BE2C (cell line): ENCODE measurements around the gene GJC1.

Experiments
- DNase-seq: peaks from one replicate; pipeline ENCODE4 v3.0.0-alpha.2; 2020
- H3K27me3 ChIP-seq: fragments of 250-450 bp; sonication (Bioruptor Pico); 2 replicates; pipeline ENCODE4 v1.5.1; 2020; ENCODE audit warnings: mild to moderate bottlenecking
- H3K36me3 ChIP-seq: fragments of 250-450 bp; sonication (Bioruptor Pico); 2 replicates; pipeline ENCODE4 v1.5.1; 2020; ENCODE audit warnings: mild to moderate bottlenecking
- H3K4me1 ChIP-seq: fragments of 250-450 bp; sonication (Bioruptor Pico); 2 replicates; pipeline ENCODE4 v1.5.1; 2020
- H3K4me3 ChIP-seq: 2 replicates; pipeline ENCODE4 v1.5.1; 2011; ENCODE audit warnings: low read depth, low read length
- H3K9me3 ChIP-seq: fragments of 250-450 bp; sonication (Bioruptor Pico); 2 replicates; pipeline ENCODE4 v1.5.1; 2020
- TF ChIP-seq, protein P1 (sequence below): IDR thresholded peaks from 2 replicates; pipeline ENCODE4 v1.5.1; 2012; ENCODE audit warnings: mild to moderate bottlenecking, low read depth, low read length

GJC1 gene

GRCh38 chr17:44872131-44872768 is 42.2 kb upstream of the GJC1 start:
- DNase-seq = no peak
- H3K36me3 ChIP-seq = peaks cover 91% of the 10 kb centered on the region
- TF ChIP-seq, protein P1, sequence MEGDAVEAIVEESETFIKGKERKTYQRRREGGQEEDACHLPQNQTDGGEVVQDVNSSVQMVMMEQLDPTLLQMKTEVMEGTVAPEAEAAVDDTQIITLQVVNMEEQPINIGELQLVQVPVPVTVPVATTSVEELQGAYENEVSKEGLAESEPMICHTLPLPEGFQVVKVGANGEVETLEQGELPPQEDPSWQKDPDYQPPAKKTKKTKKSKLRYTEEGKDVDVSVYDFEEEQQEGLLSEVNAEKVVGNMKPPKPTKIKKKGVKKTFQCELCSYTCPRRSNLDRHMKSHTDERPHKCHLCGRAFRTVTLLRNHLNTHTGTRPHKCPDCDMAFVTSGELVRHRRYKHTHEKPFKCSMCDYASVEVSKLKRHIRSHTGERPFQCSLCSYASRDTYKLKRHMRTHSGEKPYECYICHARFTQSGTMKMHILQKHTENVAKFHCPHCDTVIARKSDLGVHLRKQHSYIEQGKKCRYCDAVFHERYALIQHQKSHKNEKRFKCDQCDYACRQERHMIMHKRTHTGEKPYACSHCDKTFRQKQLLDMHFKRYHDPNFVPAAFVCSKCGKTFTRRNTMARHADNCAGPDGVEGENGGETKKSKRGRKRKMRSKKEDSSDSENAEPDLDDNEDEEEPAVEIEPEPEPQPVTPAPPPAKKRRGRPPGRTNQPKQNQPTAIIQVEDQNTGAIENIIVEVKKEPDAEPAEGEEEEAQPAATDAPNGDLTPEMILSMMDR = no peak

GRCh38 chr17:44871556-44871955 is 41.5 kb upstream of the GJC1 start:
- TF ChIP-seq, protein P1 = no peak
- no peak overlapping the region for H3K4me3 ChIP-seq
- H3K36me3 ChIP-seq = peaks cover 91% of the 10 kb centered on the region
- H3K4me1 ChIP-seq = no peaks in the 10 kb centered on the region
- H3K27me3 ChIP-seq = no peaks in the 10 kb centered on the region
- DNase-seq = no peak
- H3K9me3 ChIP-seq = no peaks in the 10 kb centered on the region

More at GRCh38 chr17:44872131-44872768, 42.2 kb upstream of the GJC1 start:
- Histone ChIP-seq H3K4me3 (no peak overlapping the region), H3K9me3 (no peaks in the 10 kb centered on the region), H3K4me1 (no peaks in the 10 kb centered on the region), H3K27me3 (no peaks in the 10 kb centered on the region)

GRCh38 chr17:44867841-44868240 is 37.8 kb upstream of the GJC1 start:
- H3K9me3 ChIP-seq = no peaks in the 10 kb centered on the region
- TF ChIP-seq, protein P1 = no peak
- no peak for DNase-seq
- H3K27me3 ChIP-seq = no peaks in the 10 kb centered on the region
- H3K4me1 ChIP-seq = no peaks in the 10 kb centered on the region
- H3K36me3 ChIP-seq = peaks cover 90% of the 10 kb centered on the region
- H3K4me3 ChIP-seq = no peak overlapping the region

DNA sequence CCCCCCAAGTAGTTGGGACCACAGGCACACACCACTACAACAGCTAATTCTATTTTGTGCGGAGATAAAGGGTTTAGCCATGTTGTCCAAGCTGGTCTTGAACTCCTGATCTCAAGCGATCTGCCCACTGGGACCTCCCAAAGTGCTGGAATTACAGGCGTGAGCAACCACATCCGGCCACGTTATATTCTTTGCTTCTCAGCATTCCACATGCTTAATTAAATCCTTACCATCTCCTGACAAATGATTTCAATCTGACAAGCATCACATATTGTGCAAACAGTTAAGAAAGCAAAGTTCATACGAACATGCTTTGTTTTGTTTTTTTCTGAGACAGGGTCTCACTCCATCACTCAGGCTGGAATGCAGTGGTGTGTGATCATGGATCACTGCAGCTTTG is 35.8 kb upstream of the GJC1 start:
- Histone ChIP-seq H3K36me3 (peaks cover 87% of the 10 kb centered on the region), H3K9me3 (no peaks in the 10 kb centered on the region), H3K27me3 (no peaks in the 10 kb centered on the region), H3K4me1 (no peaks in the 10 kb centered on the region), H3K4me3 (no peak overlapping the region)
- DNase-seq = no peak
- TF ChIP-seq, protein P1 = no peak

GRCh38 chr17:44865231-44865660 is 35.2 kb upstream of the GJC1 start:
- Histone ChIP-seq H3K27me3 (no peaks in the 10 kb centered on the region), H3K4me1 (no peaks in the 10 kb centered on the region), H3K36me3 (peaks cover 85% of the 10 kb centered on the region), H3K4me3 (no peak overlapping the region), H3K9me3 (no peaks in the 10 kb centered on the region)
- TF ChIP-seq, protein P1 = peak; percentile 94
- peak; percentile 83 for DNase-seq

DNA sequence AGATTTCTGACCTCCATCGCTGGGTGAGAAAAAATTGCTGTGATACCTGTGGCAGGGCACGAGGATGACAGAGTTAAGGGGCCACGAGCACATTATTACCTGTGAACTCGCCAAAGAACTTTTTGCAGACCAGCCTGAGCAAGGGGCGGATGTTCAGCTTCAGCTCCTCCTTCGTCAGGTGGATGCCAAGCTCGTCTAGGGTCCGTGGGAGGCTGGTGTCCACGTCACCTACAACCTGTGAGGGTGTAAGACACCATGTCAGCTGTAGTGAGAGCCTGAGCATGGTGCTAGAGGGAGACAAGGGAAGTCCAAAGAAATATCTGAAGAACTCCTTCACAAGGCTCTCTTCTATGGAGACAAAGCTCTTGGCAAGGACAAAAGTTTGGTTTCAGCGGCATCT is 34.7 kb upstream of the GJC1 start:
- Histone ChIP-seq H3K36me3 (peaks cover 85% of the 10 kb centered on the region), H3K4me3 (no peak overlapping the region), H3K9me3 (no peaks in the 10 kb centered on the region), H3K4me1 (no peaks in the 10 kb centered on the region), H3K27me3 (no peaks in the 10 kb centered on the region)
- TF ChIP-seq, protein P1 = no peak
- no peak for DNase-seq
